Skeletal muscle tissue (tissue), 4 donors: ENCODE results near the gene EXOSC7. TPM values are rescaled to one million over a fixed set of nuclear protein-coding genes. Genes with fewer than 3 reads are reported as not detected.
A peak's percentile ranks its signal among the peaks of the same experiment; 100 is the strongest.

ENCODE experiments used
- H3K27ac ChIP-seq: one replicate; pipeline ENCODE4 v1.7.0; 2013; ENCODE audit warnings: mild to moderate bottlenecking, low read depth, low read length, inconsistent platforms
- H3K27me3 ChIP-seq, 3 donors: one replicate each; pipeline ENCODE4 v1.7.0; 2013; ENCODE audit warnings: low read length in 3 of 3; ENCODE audit not compliant: control insufficient read depth in 3 of 3, insufficient read depth in 3 of 3
- H3K36me3 ChIP-seq, 3 donors: one replicate each; pipeline ENCODE4 v1.7.0; 2013; ENCODE audit warnings: low read length in 3 of 3; ENCODE audit not compliant: control insufficient read depth in 3 of 3, insufficient read depth in 3 of 3
- H3K4me1 ChIP-seq, 3 donors: one replicate each; pipeline ENCODE4 v1.7.0; 2013; ENCODE audit warnings: low read length in 3 of 3, mild to moderate bottlenecking in 3 of 3; ENCODE audit not compliant: control insufficient read depth in 3 of 3, insufficient read depth in 3 of 3
- H3K4me3 ChIP-seq, 3 donors: one replicate each; pipeline ENCODE4 v1.7.0; 2013; ENCODE audit warnings: low read length in 3 of 3
- H3K9ac ChIP-seq, 3 donors: one replicate each; pipeline ENCODE4 v1.7.0; 2013; ENCODE audit warnings: low read length in 3 of 3, mild to moderate bottlenecking in 3 of 3, moderate library complexity in 2 of 3, low read depth in 1 of 3
- H3K9me3 ChIP-seq, 3 donors: one replicate each; pipeline ENCODE4 v1.7.0; 2013; ENCODE audit warnings: low read length in 3 of 3; ENCODE audit not compliant: control insufficient read depth in 3 of 3
- total RNA-seq: library from RNA; depleted of rRNA; stranded (reverse); fragments of >200 nt; gene quantifications from one replicate; pipeline ENCODE4 v1.2.3, GENCODE V29; 2014
- donor health status: Osteomylitis.

Gene EXOSC7
- 36.0 TPM for total RNA-seq

DNA sequence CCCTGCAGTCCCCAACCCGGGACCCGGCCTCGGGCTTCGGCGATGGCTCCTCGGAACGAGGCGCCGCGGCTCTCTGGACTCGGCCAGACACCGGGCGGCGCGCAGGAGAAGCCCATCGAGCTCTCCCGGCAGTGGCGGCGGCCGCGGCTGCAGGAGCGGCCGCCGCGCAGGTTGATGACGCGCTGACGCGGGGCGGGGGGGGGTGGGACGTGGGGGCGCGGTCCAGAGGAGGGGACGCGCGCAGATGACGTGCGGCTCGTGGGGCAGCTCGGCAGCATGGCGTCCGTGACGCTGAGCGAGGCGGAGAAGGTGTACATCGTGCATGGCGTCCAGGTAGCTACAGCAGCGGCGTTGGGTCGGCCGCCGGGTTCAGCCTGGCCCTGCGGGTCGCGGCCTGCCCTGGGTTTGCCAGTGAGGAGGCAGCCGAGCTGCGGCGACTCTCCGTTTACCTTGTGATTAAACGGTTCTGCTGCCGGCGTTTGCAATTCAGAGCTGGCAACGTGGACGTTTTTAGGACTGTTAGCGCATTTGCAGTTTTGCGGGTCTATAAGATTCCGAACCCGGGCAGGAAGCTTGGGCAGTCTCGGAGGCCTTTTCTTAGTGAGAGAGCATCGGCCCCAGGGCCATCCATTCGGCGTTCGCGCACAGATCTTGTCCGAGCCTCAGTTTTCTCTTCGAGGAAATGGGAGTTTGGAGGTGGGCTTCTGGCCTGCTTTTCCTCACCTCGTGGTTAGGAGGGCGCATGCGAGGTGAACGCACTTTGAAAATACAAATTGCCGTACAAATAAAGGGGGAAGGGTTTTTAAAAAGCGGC lies at the start of gene EXOSC7, which contains the start of gene ZDHHC3:
TSS of gene EXOSC7 (plus strand) at position 243 of the 814 bp plus-strand sequence. CDS start at position 277, 34 bp downstream.
TSS of gene ZDHHC3 (minus strand) at position 173 of the 814 bp plus-strand sequence. CDS start 16,738 bp downstream, outside the sequence.
- peak within 1 kb of the TSS; percentile 79 for H3K27ac ChIP-seq

DNA sequence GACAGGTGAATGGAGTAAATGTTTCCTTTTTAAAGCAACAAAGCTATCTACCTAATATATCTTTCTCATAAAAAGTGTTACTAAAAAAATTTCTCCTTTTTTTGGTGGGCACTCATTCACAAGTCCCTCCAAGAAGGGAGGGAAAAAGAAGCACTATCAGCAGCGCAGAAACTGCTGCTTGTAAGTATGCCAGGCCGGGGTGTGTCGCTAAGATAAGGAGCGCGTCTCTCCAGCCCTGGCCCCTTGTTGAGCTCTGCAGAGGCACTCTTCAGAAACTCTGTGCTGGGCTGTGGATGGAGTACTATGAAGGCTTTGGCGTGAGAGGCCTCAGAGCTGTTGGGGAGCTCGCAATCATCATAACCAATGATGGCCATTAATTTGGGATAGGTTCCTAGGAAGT lies 49.1 kb upstream of the EXOSC7 start:
- H3K4me3 ChIP-seq, result no peak overlapping the region
- no peaks in the 10 kb centered on the region for H3K9me3 ChIP-seq
- no peak overlapping the region for H3K27ac ChIP-seq
- H3K4me1 ChIP-seq, result no peaks in the 10 kb centered on the region
- peaks cover 45 to 66% (median 63%) of the 10 kb centered on the region in 3 donors for H3K36me3 ChIP-seq
- no peaks in the 10 kb centered on the region for H3K27me3 ChIP-seq
- no peak overlapping the region for H3K9ac ChIP-seq

More for the DNA sequence above, at the start of gene EXOSC7, which contains the start of gene ZDHHC3:
- Histone ChIP-seq H3K4me3 (peak within 1 kb of the TSS; percentile 94 to 99 (median 94)), H3K27me3 (no peaks in the 10 kb centered on the region), H3K4me1 (peaks cover 23 to 33% (median 30%) of the 10 kb centered on the region in 3 donors), H3K36me3 (peaks cover 0 to 6% (median 0%) of the 10 kb centered on the region in 3 donors), H3K9ac (peak within 1 kb of the TSS; percentile 94 to 95 (median 94)), H3K9me3 (no peaks in the 10 kb centered on the region)

DNA sequence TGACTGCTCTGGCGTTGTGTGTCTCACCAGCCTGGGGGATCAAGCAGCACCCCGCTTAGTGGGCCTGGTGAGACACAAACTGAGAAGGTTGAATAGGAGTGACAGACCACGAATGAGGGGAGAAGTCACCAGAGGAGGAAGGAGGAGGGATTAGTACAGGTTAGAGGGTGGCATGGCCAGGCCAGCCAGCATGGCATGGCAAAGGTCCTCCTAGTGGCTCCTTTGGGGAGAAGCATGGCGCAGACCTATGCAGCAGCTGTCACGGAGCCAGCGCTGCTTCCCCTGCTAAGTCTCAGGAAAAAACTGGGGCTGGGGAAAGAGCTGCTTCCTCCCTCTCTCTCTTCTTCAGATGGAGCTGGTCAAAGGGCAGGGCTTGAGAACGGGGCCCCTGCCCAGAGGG lies 48.7 kb upstream of the EXOSC7 start:
- Histone ChIP-seq H3K27me3 (no peaks in the 10 kb centered on the region), H3K4me1 (no peaks in the 10 kb centered on the region), H3K4me3 (no peak overlapping the region), H3K9ac (no peak overlapping the region), H3K27ac (no peak overlapping the region), H3K36me3 (peaks cover 48 to 65% (median 62%) of the 10 kb centered on the region in 3 donors), H3K9me3 (no peaks in the 10 kb centered on the region)

DNA sequence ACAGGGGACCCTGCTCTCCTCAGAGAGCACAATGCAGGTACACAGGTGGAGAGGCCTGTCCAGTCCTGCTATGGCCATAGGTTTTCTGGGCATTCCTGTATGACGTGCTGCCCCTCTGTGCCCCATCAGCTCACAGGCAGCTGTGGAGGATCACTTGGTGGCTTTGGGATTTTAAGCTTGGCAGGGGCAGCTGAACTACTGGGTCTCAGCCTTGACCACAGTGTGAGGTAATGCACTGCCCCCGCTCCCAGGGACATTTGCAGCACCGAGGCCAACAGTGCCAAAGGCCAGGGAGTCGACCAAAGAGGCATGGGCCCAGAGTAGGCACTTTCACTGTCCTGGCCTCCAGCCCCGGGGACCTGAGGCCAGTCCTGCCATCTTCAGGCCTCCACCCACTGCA lies 46.3 kb upstream of the EXOSC7 start:
- no peak overlapping the region for H3K27ac ChIP-seq
- no peak overlapping the region for H3K9ac ChIP-seq
- H3K36me3 ChIP-seq, result peaks cover 56 to 76% (median 67%) of the 10 kb centered on the region in 3 donors
- no peaks in the 10 kb centered on the region for H3K4me1 ChIP-seq
- no peak overlapping the region for H3K4me3 ChIP-seq
- H3K27me3 ChIP-seq, result no peaks in the 10 kb centered on the region
- no peaks in the 10 kb centered on the region for H3K9me3 ChIP-seq

DNA sequence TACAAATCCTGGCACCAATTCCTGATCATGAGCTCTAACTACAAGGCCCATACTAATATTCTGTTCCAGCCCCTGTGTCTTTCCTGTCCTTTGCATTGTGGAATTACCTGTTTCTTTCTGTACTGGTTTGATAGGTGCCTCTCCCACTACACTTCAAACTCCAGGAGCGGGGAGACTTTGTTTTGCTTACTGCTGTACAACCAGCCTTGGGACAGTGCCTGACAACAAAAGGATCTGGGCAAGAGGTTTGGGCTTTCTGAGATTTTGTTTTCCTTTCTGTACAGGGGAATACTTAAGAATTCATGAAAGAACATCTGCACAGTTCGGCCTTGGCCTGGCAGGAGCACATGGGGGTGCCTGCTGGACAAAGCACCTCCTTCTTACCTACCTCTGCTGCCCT lies 45.1 kb upstream of the EXOSC7 start:
- H3K27me3 ChIP-seq, result no peaks in the 10 kb centered on the region
- peaks cover 56 to 69% (median 61%) of the 10 kb centered on the region in 3 donors for H3K36me3 ChIP-seq
- H3K9me3 ChIP-seq, result no peaks in the 10 kb centered on the region
- no peak overlapping the region for H3K4me3 ChIP-seq
- no peaks in the 10 kb centered on the region for H3K4me1 ChIP-seq
- H3K9ac ChIP-seq, result no peak overlapping the region
- no peak overlapping the region for H3K27ac ChIP-seq

DNA sequence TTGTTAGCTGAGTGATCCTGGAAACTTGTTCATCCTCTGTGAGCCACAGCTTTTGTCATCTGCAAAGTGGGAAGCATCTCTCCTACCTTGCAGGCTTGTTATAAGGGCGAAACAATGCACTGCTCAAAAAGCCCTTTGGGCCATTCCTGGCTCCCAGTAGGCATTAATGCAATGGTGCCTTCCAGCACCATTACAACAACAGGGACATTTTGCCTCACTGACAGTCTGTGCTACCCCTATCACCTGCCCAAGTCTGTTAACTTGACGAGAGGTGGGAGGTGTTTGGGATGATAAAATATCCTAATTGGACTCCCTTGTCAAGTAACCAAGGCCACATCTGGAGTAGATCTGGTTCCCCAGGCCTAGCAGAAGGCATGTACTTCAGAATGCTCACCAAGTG lies 44.3 kb upstream of the EXOSC7 start:
- no peak overlapping the region for H3K4me3 ChIP-seq
- no peaks in the 10 kb centered on the region for H3K4me1 ChIP-seq
- H3K9me3 ChIP-seq, result no peaks in the 10 kb centered on the region
- peaks cover 52 to 62% (median 53%) of the 10 kb centered on the region in 3 donors for H3K36me3 ChIP-seq
- H3K27me3 ChIP-seq, result no peaks in the 10 kb centered on the region
- no peak overlapping the region for H3K27ac ChIP-seq
- H3K9ac ChIP-seq, result no peak overlapping the region

DNA sequence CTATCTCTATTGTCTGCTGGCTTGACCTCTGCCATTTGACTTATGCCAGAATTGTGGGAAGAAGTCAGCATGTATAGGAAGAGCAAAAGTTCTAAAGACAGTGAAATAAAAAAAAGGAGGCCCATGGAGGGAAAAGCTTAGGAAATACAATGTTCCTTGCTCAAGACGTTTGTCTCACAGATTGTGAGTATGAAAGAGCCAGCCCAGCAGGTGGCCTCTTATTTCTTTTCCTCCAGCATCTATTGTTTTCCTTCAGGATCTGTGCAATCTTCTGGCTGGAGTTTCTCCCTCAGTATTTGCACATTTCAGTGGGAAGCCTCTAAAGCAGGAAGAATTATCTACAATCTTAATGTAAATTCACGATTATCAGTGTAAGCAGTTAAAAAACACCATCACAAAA lies 43.8 kb upstream of the EXOSC7 start:
- Histone ChIP-seq H3K27ac (no peak overlapping the region), H3K9me3 (no peaks in the 10 kb centered on the region), H3K9ac (no peak overlapping the region), H3K27me3 (no peaks in the 10 kb centered on the region), H3K4me1 (no peaks in the 10 kb centered on the region), H3K36me3 (peaks cover 49 to 57% (median 51%) of the 10 kb centered on the region in 3 donors), H3K4me3 (no peak overlapping the region)

DNA sequence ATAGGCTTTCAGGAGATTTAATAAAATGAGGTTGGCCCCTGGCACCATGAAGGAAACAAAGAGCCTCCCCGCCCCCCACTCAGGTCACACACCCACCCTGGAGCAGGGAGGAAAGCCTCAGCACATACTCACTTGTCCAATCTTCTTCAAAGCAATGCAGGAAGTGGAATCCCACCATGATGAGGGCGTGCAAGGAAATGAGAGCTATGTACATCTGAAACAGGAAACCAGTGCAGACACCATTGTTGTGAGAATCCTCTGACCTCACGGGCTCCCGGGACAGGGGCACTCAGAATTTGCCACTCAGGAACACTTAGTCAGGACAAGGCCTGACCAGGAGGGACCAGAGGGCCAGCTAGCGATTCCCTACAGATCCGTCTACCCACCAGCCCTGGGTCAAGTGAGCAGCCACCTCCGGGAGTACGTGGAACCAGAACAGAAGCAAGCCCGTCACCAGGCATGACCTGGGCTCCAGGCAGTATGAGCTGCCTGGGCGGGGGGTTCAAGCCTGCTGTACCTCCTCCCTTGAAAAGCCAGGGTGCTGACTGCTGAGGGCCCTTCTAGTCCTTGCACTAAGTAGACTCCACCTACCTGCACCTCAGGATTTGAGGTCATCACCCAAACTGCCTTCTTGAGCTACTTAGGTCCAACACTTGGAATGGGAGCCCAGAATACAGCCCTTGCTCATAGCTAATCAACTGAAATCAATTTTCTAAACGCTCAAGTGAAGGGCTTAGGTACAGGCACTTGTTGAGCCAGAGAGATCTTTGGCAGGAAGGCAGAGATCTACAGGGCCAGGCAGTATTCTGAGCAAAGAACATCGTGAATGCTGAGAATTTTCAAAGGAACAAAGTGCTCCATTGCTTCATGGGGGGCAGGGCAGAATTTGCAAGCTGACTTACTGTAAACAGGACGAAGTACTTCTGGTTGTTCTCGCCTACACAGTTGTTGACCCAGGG lies 42.8 kb upstream of the EXOSC7 start:
- Histone ChIP-seq H3K4me3 (no peak overlapping the region), H3K9me3 (no peaks in the 10 kb centered on the region), H3K27ac (no peak overlapping the region), H3K36me3 (peaks cover 45 to 57% (median 49%) of the 10 kb centered on the region in 3 donors), H3K4me1 (no peaks in the 10 kb centered on the region), H3K27me3 (no peaks in the 10 kb centered on the region), H3K9ac (no peak overlapping the region)

DNA sequence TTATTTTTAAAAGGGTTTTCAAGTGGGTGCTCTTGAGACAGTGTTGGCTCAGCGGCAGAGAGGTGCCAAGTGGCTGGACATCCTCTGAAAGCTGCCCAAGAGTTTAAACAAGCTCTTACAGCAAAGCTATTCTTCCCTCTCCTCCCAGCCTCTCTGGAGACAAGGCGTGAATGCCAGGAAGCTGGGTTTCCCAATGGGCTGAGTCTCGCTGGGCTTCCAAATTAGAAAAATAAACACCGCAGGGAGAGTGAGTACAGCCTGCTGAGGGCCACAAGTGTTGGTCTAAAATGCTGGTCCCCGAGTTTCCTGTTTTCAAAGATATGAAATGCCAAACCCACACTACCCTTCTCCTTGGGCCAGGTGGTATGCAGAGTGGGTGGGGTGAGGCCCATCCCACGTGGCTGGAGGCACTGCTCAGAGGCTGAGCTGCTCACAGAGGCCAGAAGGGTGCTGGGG lies 36.4 kb upstream of the EXOSC7 start:
- Histone ChIP-seq H3K4me1 (peaks cover 0 to 2% (median 0%) of the 10 kb centered on the region in 3 donors), H3K27ac (no peak overlapping the region), H3K9ac (no peak overlapping the region), H3K9me3 (no peaks in the 10 kb centered on the region), H3K27me3 (no peaks in the 10 kb centered on the region), H3K4me3 (no peak overlapping the region), H3K36me3 (peaks cover 40 to 60% (median 43%) of the 10 kb centered on the region in 3 donors)
